KMS-11 (cell line): ENCODE results near the gene SLC4A2.
A peak's percentile ranks its signal among the peaks of the same experiment; 100 is the strongest.

Source experiments
- H2AFZ ChIP-seq: fragments of 200-600 bp; sonication (generic); 2 replicates; pipeline ENCODE4 v1.6.1; 2016; ENCODE audit warnings: antibody characterized with exemption, mixed run types, low read depth
- H3K27ac ChIP-seq: fragments of 200-600 bp; sonication (generic); 2 replicates; pipeline ENCODE4 v1.6.1; 2016; ENCODE audit warnings: mild to moderate bottlenecking, mixed run types
- H3K27me3 ChIP-seq: fragments of 200-600 bp; sonication (generic); 2 replicates; pipeline ENCODE4 v1.6.1; 2017; ENCODE audit warnings: mild to moderate bottlenecking, low read depth, mixed run types, moderate library complexity; ENCODE audit not compliant: insufficient read depth
- H3K36me3 ChIP-seq: fragments of 200-600 bp; sonication (generic); 2 replicates; pipeline ENCODE4 v1.6.1; 2017; ENCODE audit warnings: mild to moderate bottlenecking, mixed run types; ENCODE audit not compliant: insufficient read depth
- H3K4me1 ChIP-seq: fragments of 200-600 bp; sonication (generic); 2 replicates; pipeline ENCODE4 v1.6.1; 2016; ENCODE audit warnings: mild to moderate bottlenecking, low read depth, mixed run types; ENCODE audit not compliant: poor library complexity, severe bottlenecking
- H3K4me2 ChIP-seq: fragments of 200-600 bp; sonication (generic); 2 replicates; pipeline ENCODE4 v1.7.0; 2016; ENCODE audit warnings: mild to moderate bottlenecking, mixed run types
- H3K4me3 ChIP-seq: fragments of 200-600 bp; sonication (generic); IDR thresholded peaks from 2 replicates; pipeline ENCODE4 v1.6.1; 2017; ENCODE audit warnings: low read depth, low read length, mixed read lengths; ENCODE audit not compliant: insufficient read depth
- H3K79me2 ChIP-seq: fragments of 200-600 bp; sonication (generic); 2 replicates; pipeline ENCODE4 v1.6.1; 2016; ENCODE audit warnings: low read depth, mixed run types; ENCODE audit not compliant: insufficient read depth
- H3K9ac ChIP-seq: fragments of 200-600 bp; sonication (generic); 2 replicates; pipeline ENCODE4 v1.6.1; 2016; ENCODE audit warnings: mild to moderate bottlenecking, mixed run types
- H4K20me1 ChIP-seq: fragments of 200-600 bp; sonication (generic); 2 replicates; pipeline ENCODE4 v1.6.1; 2016; ENCODE audit warnings: mild to moderate bottlenecking, mixed run types; ENCODE audit not compliant: insufficient read depth
- TF ChIP-seq, protein P1 (sequence below): fragments of 200-600 bp; sonication (generic); conservative IDR thresholded peaks from 2 replicates; pipeline ENCODE4 v1.6.1; 2017; ENCODE audit warnings: low read depth, mild to moderate bottlenecking, antibody characterized with exemption, low read length, moderate library complexity, mixed read lengths

The SLC4A2 gene

DNA sequence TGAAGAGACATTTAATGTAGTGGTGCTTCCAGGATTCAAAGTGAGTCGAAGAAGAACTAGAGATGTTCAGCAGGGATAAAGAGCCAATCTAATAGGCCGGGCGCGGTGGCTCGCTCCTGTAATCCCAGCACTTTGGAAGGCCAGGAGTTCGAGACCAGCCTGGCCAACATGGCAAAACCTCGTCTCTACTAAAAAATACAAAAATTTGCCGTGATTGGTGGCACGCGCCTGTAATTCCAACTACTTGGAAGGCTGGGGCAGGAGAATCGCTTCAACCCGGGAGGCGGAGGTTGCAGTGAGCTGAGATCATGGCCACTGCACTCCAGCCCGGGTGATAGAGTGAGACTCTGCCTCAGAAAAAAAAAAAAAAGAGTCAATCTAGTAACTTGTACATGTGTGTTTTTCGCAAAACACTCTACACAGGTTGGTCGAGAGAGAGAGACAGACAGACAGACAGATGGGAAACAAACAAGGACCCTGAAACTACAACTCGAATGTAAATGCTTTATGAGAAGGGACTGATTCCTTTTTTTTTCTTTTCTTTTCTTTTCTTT lies 30.4 kb upstream of the SLC4A2 start:
- Histone ChIP-seq H2AFZ (peak overlapping the region; percentile 82), H3K4me3 (no peak overlapping the region), H3K36me3 (no peaks in the 10 kb centered on the region), H3K79me2 (0 out of 2 replicates have a peak, but pooled peaks cover 5% of the 10 kb centered on the region), H3K4me2 (peak overlapping the region; percentile 86), H3K27ac (peak overlapping the region; percentile 58), H3K9ac (peak overlapping the region; percentile 64), H3K4me1 (peaks cover 23% of the 10 kb centered on the region), H4K20me1 (no peaks in the 10 kb centered on the region), H3K27me3 (0 out of 2 replicates have a peak, but pooled peaks cover 11% of the 10 kb centered on the region)
- TF ChIP-seq, protein P1, sequence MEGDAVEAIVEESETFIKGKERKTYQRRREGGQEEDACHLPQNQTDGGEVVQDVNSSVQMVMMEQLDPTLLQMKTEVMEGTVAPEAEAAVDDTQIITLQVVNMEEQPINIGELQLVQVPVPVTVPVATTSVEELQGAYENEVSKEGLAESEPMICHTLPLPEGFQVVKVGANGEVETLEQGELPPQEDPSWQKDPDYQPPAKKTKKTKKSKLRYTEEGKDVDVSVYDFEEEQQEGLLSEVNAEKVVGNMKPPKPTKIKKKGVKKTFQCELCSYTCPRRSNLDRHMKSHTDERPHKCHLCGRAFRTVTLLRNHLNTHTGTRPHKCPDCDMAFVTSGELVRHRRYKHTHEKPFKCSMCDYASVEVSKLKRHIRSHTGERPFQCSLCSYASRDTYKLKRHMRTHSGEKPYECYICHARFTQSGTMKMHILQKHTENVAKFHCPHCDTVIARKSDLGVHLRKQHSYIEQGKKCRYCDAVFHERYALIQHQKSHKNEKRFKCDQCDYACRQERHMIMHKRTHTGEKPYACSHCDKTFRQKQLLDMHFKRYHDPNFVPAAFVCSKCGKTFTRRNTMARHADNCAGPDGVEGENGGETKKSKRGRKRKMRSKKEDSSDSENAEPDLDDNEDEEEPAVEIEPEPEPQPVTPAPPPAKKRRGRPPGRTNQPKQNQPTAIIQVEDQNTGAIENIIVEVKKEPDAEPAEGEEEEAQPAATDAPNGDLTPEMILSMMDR, result peak; percentile 42; the same call in 1 of the 2 replicates

DNA sequence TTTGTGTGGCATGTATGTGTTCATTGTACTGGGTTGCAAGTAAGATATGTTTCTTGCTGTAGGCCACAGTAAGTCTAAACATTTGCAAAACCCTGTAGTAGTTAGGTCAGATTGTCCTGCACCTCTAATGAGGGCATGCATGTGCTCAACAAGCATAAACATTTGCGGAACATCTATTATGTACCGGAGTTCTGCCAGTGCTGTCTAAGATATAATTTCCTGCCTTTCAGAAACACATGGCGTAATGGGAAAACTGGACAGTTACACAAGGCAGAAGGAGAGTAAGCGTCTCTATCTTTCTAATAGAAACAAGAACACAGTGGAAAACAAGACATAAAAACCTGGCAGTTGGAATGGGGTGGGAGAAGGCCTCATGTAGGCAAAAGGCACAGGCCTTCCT lies 28.4 kb upstream of the SLC4A2 start:
- no peak overlapping the region for H3K4me2 ChIP-seq
- H3K4me3 ChIP-seq, result no peak overlapping the region
- no peaks in the 10 kb centered on the region for H3K36me3 ChIP-seq
- TF ChIP-seq, protein P1, result no peak
- no peak overlapping the region for H3K27ac ChIP-seq
- H3K27me3 ChIP-seq, result no peaks in the 10 kb centered on the region
- peaks cover 23% of the 10 kb centered on the region for H3K4me1 ChIP-seq
- 0 out of 2 replicates have a peak, but pooled peaks cover 5% of the 10 kb centered on the region for H3K79me2 ChIP-seq
- no peak overlapping the region for H3K9ac ChIP-seq
- H4K20me1 ChIP-seq, result no peaks in the 10 kb centered on the region
- no peak overlapping the region for H2AFZ ChIP-seq

DNA sequence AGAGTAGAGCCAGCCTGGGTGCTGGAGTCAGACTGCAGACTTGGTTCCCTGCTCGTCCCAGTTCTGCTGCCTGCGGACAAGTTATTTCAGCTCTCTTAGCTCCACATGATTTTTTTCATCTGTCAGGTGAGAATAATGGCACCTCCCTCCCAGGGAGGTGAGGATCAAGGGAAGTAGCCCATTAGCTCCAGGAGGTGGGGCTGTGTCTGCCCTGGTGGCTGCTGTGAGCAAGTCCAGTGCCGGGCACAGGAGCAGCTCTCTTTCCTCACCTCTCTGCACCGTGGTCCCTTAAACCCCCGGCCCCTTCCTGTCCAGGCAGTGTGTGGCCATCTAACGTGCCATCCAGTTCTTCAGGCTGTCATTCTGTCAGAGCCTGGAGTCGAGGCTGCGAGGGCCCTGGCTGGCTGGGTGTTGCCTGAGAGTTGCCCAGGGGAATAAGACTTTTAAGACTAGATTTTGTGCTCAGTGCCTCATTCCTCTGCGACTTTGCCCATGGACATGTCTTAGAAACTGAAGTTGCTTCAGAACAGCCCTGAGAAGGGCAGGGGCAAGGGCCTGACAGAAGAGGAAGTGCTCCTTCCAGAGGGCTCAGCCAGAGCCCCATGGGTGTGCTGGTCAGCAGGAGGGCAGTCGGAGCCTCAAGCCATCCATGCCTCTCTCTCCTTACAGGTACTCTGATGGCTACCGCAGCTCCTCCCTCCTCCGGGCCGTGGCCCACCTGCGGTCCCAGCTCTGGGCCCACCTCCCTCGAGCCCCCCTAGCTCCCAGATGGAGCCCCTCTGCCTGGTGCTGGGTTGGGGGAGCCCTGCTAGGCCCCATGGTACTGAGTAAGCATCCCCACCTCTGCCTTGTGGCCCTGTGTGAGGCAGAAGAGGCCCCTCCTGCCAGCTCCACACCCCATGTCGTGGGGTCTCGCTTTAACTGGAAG lies 26.2 kb upstream of the SLC4A2 start:
- H3K27ac ChIP-seq, result no peak overlapping the region
- H2AFZ ChIP-seq, result no peak overlapping the region
- peaks cover 15% of the 10 kb centered on the region for H3K4me1 ChIP-seq
- H3K79me2 ChIP-seq, result 0 out of 2 replicates have a peak, but pooled peaks cover 5% of the 10 kb centered on the region
- TF ChIP-seq, protein P1, result 0 out of 2 replicates have a peak, but pooled peaks have one; percentile 20
- no peaks in the 10 kb centered on the region for H4K20me1 ChIP-seq
- no peaks in the 10 kb centered on the region for H3K27me3 ChIP-seq
- no peak overlapping the region for H3K9ac ChIP-seq
- no peak overlapping the region for H3K4me3 ChIP-seq
- H3K36me3 ChIP-seq, result no peaks in the 10 kb centered on the region
- no peak overlapping the region for H3K4me2 ChIP-seq

DNA sequence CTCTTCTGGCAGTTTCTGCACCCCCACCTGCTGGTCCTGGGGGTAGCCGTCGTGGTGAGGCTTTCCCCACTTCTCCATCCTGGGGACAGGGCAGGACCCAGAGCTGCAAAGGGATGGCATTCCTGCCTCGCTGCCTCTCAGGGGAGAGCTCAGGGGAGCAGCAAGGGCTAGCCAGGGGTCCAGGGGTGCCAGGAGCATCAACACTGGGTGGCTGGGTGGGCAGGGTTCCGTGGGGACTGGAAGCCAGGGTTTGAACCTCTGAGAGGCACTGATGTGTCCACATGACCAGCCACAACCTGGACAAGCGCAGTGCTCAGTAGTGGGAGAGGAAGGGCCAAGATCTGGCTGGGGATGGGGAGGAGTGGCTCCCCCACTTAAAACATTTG lies 25.5 kb upstream of the SLC4A2 start:
- no peaks in the 10 kb centered on the region for H3K27me3 ChIP-seq
- no peaks in the 10 kb centered on the region for H3K36me3 ChIP-seq
- no peak overlapping the region for H3K9ac ChIP-seq
- no peak overlapping the region for H2AFZ ChIP-seq
- H3K4me3 ChIP-seq, result no peak overlapping the region
- H3K4me1 ChIP-seq, result peaks cover 16% of the 10 kb centered on the region
- H4K20me1 ChIP-seq, result no peaks in the 10 kb centered on the region
- H3K4me2 ChIP-seq, result no peak overlapping the region
- 0 out of 2 replicates have a peak, but pooled peaks cover 5% of the 10 kb centered on the region for H3K79me2 ChIP-seq
- no peak overlapping the region for H3K27ac ChIP-seq
- TF ChIP-seq, protein P1, result no peak
